ENCODE results near the gene COL17A1.
A peak's percentile ranks its signal among the peaks of the same experiment; 100 is the strongest.

Gene COL17A1

DNA sequence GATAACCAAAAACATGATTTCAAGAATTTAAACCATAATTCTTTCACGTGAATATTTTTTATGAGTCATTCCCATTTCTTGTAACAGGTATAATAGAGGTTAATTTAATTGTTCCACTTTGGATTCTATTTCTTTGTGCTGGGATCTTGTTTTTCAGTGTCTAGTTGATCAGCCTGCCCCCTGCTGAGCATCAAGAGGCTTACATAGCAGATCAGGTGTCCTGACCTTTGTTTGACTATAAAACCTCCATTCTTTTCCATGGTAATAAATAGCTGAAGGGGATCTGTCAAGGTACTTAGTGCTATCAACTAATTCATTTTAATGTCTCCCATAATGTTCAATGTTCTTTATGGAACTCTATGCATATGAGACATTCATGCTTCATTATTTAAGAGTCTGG is 4.9 kb downstream of the COL17A1 start:
- H3K36me3 ChIP-seq (ENCODE audit: control insufficient read depth, insufficient read depth, low read length) = no peaks in the 10 kb centered on the region
- TF ChIP-seq, protein P1, sequence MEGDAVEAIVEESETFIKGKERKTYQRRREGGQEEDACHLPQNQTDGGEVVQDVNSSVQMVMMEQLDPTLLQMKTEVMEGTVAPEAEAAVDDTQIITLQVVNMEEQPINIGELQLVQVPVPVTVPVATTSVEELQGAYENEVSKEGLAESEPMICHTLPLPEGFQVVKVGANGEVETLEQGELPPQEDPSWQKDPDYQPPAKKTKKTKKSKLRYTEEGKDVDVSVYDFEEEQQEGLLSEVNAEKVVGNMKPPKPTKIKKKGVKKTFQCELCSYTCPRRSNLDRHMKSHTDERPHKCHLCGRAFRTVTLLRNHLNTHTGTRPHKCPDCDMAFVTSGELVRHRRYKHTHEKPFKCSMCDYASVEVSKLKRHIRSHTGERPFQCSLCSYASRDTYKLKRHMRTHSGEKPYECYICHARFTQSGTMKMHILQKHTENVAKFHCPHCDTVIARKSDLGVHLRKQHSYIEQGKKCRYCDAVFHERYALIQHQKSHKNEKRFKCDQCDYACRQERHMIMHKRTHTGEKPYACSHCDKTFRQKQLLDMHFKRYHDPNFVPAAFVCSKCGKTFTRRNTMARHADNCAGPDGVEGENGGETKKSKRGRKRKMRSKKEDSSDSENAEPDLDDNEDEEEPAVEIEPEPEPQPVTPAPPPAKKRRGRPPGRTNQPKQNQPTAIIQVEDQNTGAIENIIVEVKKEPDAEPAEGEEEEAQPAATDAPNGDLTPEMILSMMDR (IDR thresholded peaks at IDR 0.05) = peak; percentile 59
- H3K4me1 ChIP-seq = peaks cover 16% of the 10 kb centered on the region
- H3K79me2 ChIP-seq = no peaks in the 10 kb centered on the region
- no peak overlapping the region for H2AFZ ChIP-seq
- H3K27ac ChIP-seq = no peak overlapping the region
- H3K9ac ChIP-seq = no peak overlapping the region
- H3K9me3 ChIP-seq (ENCODE audit: control insufficient read depth, low read length) = no peaks in the 10 kb centered on the region
- H3K27me3 ChIP-seq (ENCODE audit: control insufficient read depth, insufficient read depth, low read length) = no peaks in the 10 kb centered on the region
- H3K4me2 ChIP-seq (ENCODE audit: low read length) = no peak overlapping the region
- H3K4me3 ChIP-seq (ENCODE audit: low read depth, low read length) = no peak overlapping the region

DNA sequence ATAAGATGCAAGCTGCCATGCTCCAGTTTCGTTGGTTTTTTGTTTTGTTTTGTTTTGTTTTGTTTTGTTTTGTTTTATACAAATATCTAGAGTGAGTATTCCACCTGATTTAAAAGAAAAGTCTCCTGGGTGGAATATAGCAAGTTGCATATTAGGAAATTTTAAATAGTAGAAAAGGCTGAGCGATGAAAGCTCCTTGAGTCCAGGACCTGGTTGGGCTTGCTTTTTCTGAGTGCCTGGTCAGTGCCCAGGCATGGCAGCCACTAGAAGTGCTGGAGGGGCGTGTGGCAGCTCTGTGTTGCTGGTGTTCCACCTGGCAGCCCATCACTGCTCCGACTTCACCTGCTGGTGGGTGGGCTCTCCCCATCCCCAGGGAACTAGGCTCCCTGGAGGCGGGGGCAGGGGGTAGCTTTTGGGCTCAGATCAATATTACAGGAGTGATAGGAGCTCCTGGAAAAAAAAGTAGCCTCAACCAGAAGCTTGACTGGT is 8.0 kb downstream of the COL17A1 start:
- no peaks in the 10 kb centered on the region for H3K9me3 ChIP-seq (ENCODE audit: control insufficient read depth, low read length)
- no peak overlapping the region for H2AFZ ChIP-seq
- no peak overlapping the region for H3K9ac ChIP-seq
- H3K27ac ChIP-seq = no peak overlapping the region
- no peak overlapping the region for H3K4me2 ChIP-seq (ENCODE audit: low read length)
- TF ChIP-seq, protein P1 (IDR thresholded peaks at IDR 0.05) = no peak
- H3K4me3 ChIP-seq (ENCODE audit: low read depth, low read length) = no peak overlapping the region
- H3K4me1 ChIP-seq = peaks cover 18% of the 10 kb centered on the region
- H3K27me3 ChIP-seq (ENCODE audit: control insufficient read depth, insufficient read depth, low read length) = no peaks in the 10 kb centered on the region
- no peaks in the 10 kb centered on the region for H3K36me3 ChIP-seq (ENCODE audit: control insufficient read depth, insufficient read depth, low read length)
- no peaks in the 10 kb centered on the region for H3K79me2 ChIP-seq

DNA sequence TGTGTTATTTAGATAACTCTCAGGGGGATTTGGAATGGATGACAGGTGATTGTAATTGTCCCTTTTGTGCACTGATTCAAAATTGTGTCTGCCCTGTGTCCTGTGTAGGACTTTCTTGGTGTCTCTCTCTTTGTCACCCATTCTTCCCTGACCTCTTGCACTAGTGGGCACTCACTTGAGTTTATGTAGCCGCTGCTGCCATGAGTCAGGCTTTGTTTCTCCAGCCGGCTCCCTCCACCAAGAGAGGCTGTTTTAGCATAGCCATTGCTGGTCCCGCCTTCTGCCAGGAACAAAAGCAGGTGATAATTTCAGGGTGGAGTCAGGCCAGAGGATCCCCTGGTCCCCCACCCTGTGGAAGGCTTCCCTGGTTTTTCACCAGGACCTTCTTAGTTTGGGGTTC is 8.4 kb downstream of the COL17A1 start:
- TF ChIP-seq, protein P1 (IDR thresholded peaks at IDR 0.05) = no peak
- no peaks in the 10 kb centered on the region for H3K36me3 ChIP-seq (ENCODE audit: control insufficient read depth, insufficient read depth, low read length)
- H3K27ac ChIP-seq = peak overlapping the region; percentile 39
- H3K9ac ChIP-seq = no peak overlapping the region
- no peak overlapping the region for H2AFZ ChIP-seq
- H3K79me2 ChIP-seq = no peaks in the 10 kb centered on the region
- no peaks in the 10 kb centered on the region for H3K27me3 ChIP-seq (ENCODE audit: control insufficient read depth, insufficient read depth, low read length)
- no peak overlapping the region for H3K4me3 ChIP-seq (ENCODE audit: low read depth, low read length)
- peaks cover 19% of the 10 kb centered on the region for H3K4me1 ChIP-seq
- H3K9me3 ChIP-seq (ENCODE audit: control insufficient read depth, low read length) = no peaks in the 10 kb centered on the region
- H3K4me2 ChIP-seq (ENCODE audit: low read length) = peak overlapping the region; percentile 40

DNA sequence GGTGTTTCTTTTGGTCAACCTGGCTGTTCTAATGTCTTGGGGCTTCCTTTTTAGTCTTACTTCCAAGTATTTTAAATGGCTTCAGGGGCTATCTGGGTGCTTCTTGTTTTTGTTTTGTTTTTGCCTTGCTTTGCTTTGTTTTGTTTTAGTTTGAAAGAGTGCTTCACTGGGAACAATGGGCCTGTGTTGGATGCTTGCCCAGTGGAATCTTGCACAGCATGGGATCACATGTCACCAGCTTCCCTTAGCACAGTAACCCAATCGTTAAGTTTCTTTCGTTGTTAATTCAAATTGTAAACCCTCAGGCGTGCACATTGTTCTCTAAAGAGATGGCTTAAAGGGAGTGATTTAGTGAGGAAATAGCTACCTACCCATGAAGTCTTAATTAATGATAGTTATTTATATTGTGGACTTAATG is 8.9 kb downstream of the COL17A1 start:
- Histone ChIP-seq H2AFZ (no peak overlapping the region), H3K79me2 (no peaks in the 10 kb centered on the region), H3K27ac (peak overlapping the region; percentile 39), H3K4me2 (ENCODE audit: low read length) (peak overlapping the region; percentile 40), H3K9me3 (ENCODE audit: control insufficient read depth, low read length) (no peaks in the 10 kb centered on the region), H3K27me3 (ENCODE audit: control insufficient read depth, insufficient read depth, low read length) (no peaks in the 10 kb centered on the region), H3K4me1 (peaks cover 19% of the 10 kb centered on the region), H3K4me3 (ENCODE audit: low read depth, low read length) (no peak overlapping the region), H3K9ac (no peak overlapping the region), H3K36me3 (ENCODE audit: control insufficient read depth, insufficient read depth, low read length) (no peaks in the 10 kb centered on the region)
- TF ChIP-seq, protein P1 (IDR thresholded peaks at IDR 0.05) = no peak

DNA sequence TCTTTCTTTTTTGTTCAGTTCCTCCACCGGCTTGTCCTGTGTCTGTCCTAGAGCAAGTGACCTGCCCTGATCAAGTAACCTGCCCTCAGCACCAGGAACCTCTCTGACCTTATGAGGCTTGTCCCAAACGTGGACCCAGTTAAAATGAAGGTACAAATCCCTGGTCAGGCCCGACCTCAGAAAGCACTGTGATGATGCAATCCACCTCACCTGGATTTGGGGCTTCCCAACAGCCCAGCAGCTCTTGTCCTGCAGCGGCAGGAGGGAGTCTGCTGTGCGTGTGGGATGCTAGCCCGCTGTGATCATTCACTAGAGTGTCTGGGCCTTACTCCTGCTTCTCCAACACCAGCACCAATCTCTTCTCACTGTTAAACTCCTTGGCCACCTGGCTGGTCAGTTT is 11.2 kb downstream of the COL17A1 start:
- Histone ChIP-seq H3K4me3 (ENCODE audit: low read depth, low read length) (no peak overlapping the region), H3K27ac (no peak overlapping the region), H3K4me2 (ENCODE audit: low read length) (no peak overlapping the region), H3K79me2 (no peaks in the 10 kb centered on the region), H3K9ac (no peak overlapping the region), H3K4me1 (peaks cover 19% of the 10 kb centered on the region), H3K9me3 (ENCODE audit: control insufficient read depth, low read length) (no peaks in the 10 kb centered on the region), H3K36me3 (ENCODE audit: control insufficient read depth, insufficient read depth, low read length) (no peaks in the 10 kb centered on the region), H3K27me3 (ENCODE audit: control insufficient read depth, insufficient read depth, low read length) (no peaks in the 10 kb centered on the region), H2AFZ (no peak overlapping the region)
- TF ChIP-seq, protein P1 (IDR thresholded peaks at IDR 0.05) = no peak

Data from parathyroid adenoma (tissue), 2 donors.